HCT116 (cell line): ENCODE measurements around the gene ZC3H12C. TPM values are rescaled to one million over a fixed set of nuclear protein-coding genes. Genes with fewer than 3 reads are reported as not detected.
A peak's percentile ranks its signal among the peaks of the same experiment; 100 is the strongest.

Source experiments
- ATAC-seq: fragments of 200-7000 bp; cut with Tn5 transposase; 2 replicates; pipeline ENCODE4 v1.9.1; 2020; ENCODE audit warnings: mild to moderate bottlenecking, moderate library complexity
- BruUV-seq: library from RNA; stranded (reverse); fragments of 400-500 nt; replicated peaks from 2 replicates; lab custom pipeline; 2021; lab: Mats Ljungman, UMichigan
- CTCF ChIA-PET: fragments of 300-600 bp; sonication (Branson Sonifier 250); formaldehyde crosslinking; loops from one replicate; lab custom pipeline; 2021; ENCODE audit warnings: antibody characterized with exemption; lab: Charles Lee
- POLR2A ChIA-PET: fragments of 300-600, 350-600 bp; sonication (Branson Sonifier 250); formaldehyde crosslinking; loops from one replicate; lab custom pipeline; 2021; ENCODE audit warnings: antibody characterized with exemption; lab: Charles Lee
- RAD21 ChIA-PET, 2 experiments: fragments of 300-600 bp; sonication (Branson Sonifier 250); formaldehyde crosslinking; loops; one replicate each; lab custom pipeline; 2023; ENCODE audit warnings: low total read pairs in 2 of 2; ENCODE audit not compliant: uncharacterized antibody in 2 of 2, unreplicated experiment in 2 of 2, low non-redundant PET in 1 of 2; lab: Charles Lee
- DNase-seq: peaks from one replicate; pipeline ENCODE4 v3.0.0-alpha.2; 2010; ENCODE audit warnings: low read depth, low spot score
- H2AFZ ChIP-seq: fragments of 200-600 bp; shearing (Covaris generic), sonication (generic); 2 replicates; pipeline ENCODE4 v1.6.1; 2017; ENCODE audit warnings: low read depth, mixed run types, mixed read lengths, antibody characterized with exemption, low read length; ENCODE audit not compliant: poor library complexity, severe bottlenecking
- H3K27ac ChIP-seq: 2 replicates; pipeline ENCODE4 v1.5.1; 2012; ENCODE audit warnings: low read depth, low read length
- H3K27me3 ChIP-seq: fragments of 200-600 bp; sonication (generic); 2 replicates; pipeline ENCODE4 v1.6.1; 2016; ENCODE audit warnings: mixed run types, low read length, mixed read lengths; ENCODE audit not compliant: insufficient read depth
- H3K36me3 ChIP-seq, 2 experiments: fragments of 200-500 bp in 1 of 2; fragments of 200-600 bp in 1 of 2; sonication (Bioruptor generic) in 1 of 2; sonication (generic) in 1 of 2; 2 replicates each; pipeline versions ENCODE4 v1.5.1 to v1.6.1; 2014 to 2016; ENCODE audit warnings: low read length in 2 of 2, inconsistent platforms in 1 of 2, mixed read lengths in 1 of 2, mixed run types in 1 of 2; ENCODE audit not compliant: insufficient read depth in 2 of 2, control insufficient read depth in 1 of 2
- H3K4me1 ChIP-seq, 2 experiments: fragments of 200-600 bp in 1 of 2; sonication (generic) in 1 of 2; 2 replicates each; pipeline versions ENCODE4 v1.5.1 to v1.6.1; 2012 to 2017; ENCODE audit warnings: low read length in 2 of 2, inconsistent platforms in 1 of 2, mild to moderate bottlenecking in 1 of 2, mixed read lengths in 1 of 2, mixed run types in 1 of 2, moderate library complexity in 1 of 2; ENCODE audit not compliant: insufficient read depth in 2 of 2, control insufficient read depth in 1 of 2
- H3K4me2 ChIP-seq: fragments of 200-600 bp; sonication (generic); 2 replicates; pipeline ENCODE4 v1.6.1; 2017; ENCODE audit warnings: mixed run types, low read length, mixed read lengths
- H3K4me3 ChIP-seq, 2 experiments: fragments of 200-600 bp in 1 of 2; sonication (generic) in 1 of 2; replicated peaks in 1 of 2; 2 replicates each; pipeline ENCODE4 v1.5.1; 2011 to 2016; ENCODE audit warnings: low read length in 2 of 2, control low read depth in 1 of 2, low read depth in 1 of 2, mild to moderate bottlenecking in 1 of 2, mixed read lengths in 1 of 2, mixed run types in 1 of 2
- H3K79me2 ChIP-seq: fragments of 200-600 bp; sonication (generic); 2 replicates; pipeline ENCODE4 v1.6.1; 2017; ENCODE audit warnings: mild to moderate bottlenecking, mixed run types, low read length, moderate library complexity, mixed read lengths; ENCODE audit not compliant: insufficient read depth
- H3K9ac ChIP-seq: fragments of 200-600 bp; sonication (generic); 2 replicates; pipeline ENCODE4 v1.6.1; 2016; ENCODE audit warnings: low read length, mixed read lengths
- H3K9me2 ChIP-seq: fragments of 200-600 bp; sonication (generic), shearing (Covaris generic); 2 replicates; pipeline ENCODE4 v1.6.1; 2017; ENCODE audit warnings: mixed run types, mild to moderate bottlenecking, moderate library complexity; ENCODE audit not compliant: insufficient read depth
- H3K9me3 ChIP-seq, 2 experiments: fragments of 200-500 bp in 1 of 2; fragments of 200-600 bp in 1 of 2; sonication (Bioruptor generic) in 1 of 2; sonication (generic) in 1 of 2; 2 replicates each; pipeline ENCODE4 v1.6.1; 2014 to 2017; ENCODE audit warnings: low read length in 2 of 2, mixed read lengths in 2 of 2, inconsistent platforms in 1 of 2, low read depth in 1 of 2, mild to moderate bottlenecking in 1 of 2, mixed run types in 1 of 2, moderate library complexity in 1 of 2; ENCODE audit not compliant: control insufficient read depth in 1 of 2, insufficient read depth in 1 of 2
- H4K20me1 ChIP-seq: fragments of 200-600 bp; sonication (generic), shearing (Covaris generic); 2 replicates; pipeline ENCODE4 v1.6.1; 2017; ENCODE audit warnings: mixed run types, mild to moderate bottlenecking, moderate library complexity; ENCODE audit not compliant: insufficient read depth
- CBX3 ChIP-seq: IDR thresholded peaks from 2 replicates; pipeline ENCODE4 v1.6.1; 2012; ENCODE audit warnings: low read depth
- CEBPB ChIP-seq: IDR thresholded peaks from 2 replicates; pipeline ENCODE4 v1.6.1; 2012; ENCODE audit warnings: low read depth
- EGR1 ChIP-seq: IDR thresholded peaks from 2 replicates; pipeline ENCODE4 v1.6.1; 2012; ENCODE audit warnings: low read depth
- ELF1 ChIP-seq: IDR thresholded peaks from 2 replicates; pipeline ENCODE4 v1.6.1; 2012; ENCODE audit warnings: low read depth, borderline replicate concordance
- EZH2 ChIP-seq: fragments of 200-600 bp; sonication (generic); IDR thresholded peaks from 2 replicates; pipeline ENCODE4 v1.6.1; 2017; ENCODE audit warnings: antibody characterized with exemption, mixed run types
- EZH2phosphoT487 ChIP-seq: fragments of 200-600 bp; IDR thresholded peaks from 2 replicates; pipeline ENCODE4 v1.6.1; 2018; ENCODE audit warnings: antibody characterized with exemption, borderline replicate concordance
- FOSL1 ChIP-seq: IDR thresholded peaks from 2 replicates; pipeline ENCODE4 v1.6.1; 2012; ENCODE audit warnings: low read depth
- JUND ChIP-seq: IDR thresholded peaks from 2 replicates; pipeline ENCODE4 v1.6.1; 2012
- POLR2A ChIP-seq: IDR thresholded peaks from 2 replicates; pipeline ENCODE4 v1.7.0; 2011; ENCODE audit warnings: borderline replicate concordance; ENCODE audit not compliant: insufficient read depth, insufficient read length; ENCODE audit errors: extremely low read depth
- POLR2AphosphoS5 ChIP-seq: IDR thresholded peaks from 2 replicates; pipeline ENCODE4 v1.6.1; 2011; ENCODE audit warnings: mild to moderate bottlenecking, low read depth, low read length, moderate library complexity
- RAD21 ChIP-seq: IDR thresholded peaks from 2 replicates; pipeline ENCODE4 v1.6.1; 2012; ENCODE audit warnings: low read depth, mild to moderate bottlenecking
- SIN3A ChIP-seq: IDR thresholded peaks from 2 replicates; pipeline ENCODE4 v1.6.1; 2012; ENCODE audit warnings: low read depth
- SRF ChIP-seq: IDR thresholded peaks from 2 replicates; pipeline ENCODE4 v1.6.1; 2012; ENCODE audit warnings: low read depth
- YY1 ChIP-seq: IDR thresholded peaks from 2 replicates; pipeline ENCODE4 v1.6.1; 2011; ENCODE audit warnings: low read length, low read depth, moderate library complexity, mild to moderate bottlenecking; ENCODE audit not compliant: insufficient replicate concordance; ENCODE audit errors: extremely low read depth
- ZFX ChIP-seq: fragments of 450-650 bp; IDR thresholded peaks from 2 replicates; pipeline ENCODE4 v1.6.1; 2017
- ZNF274 ChIP-seq: fragments of 200-500 bp; sonication (Bioruptor generic); IDR thresholded peaks from 2 replicates; pipeline ENCODE4 v1.6.1; 2014; ENCODE audit warnings: mild to moderate bottlenecking, low read depth, low read length, inconsistent platforms
- intact Hi-C: fragments of 100-400 bp; cut with micrococcal nuclease; formaldehyde crosslinking; loops from 2 replicates; pipeline ENCODE4 v1.10.0; 2022
- total RNA-seq: library from RNA; stranded (reverse); gene quantifications from one replicate; pipeline ENCODE4 v1.2.1, GENCODE V29; 2021; ENCODE audit not compliant: unreplicated experiment
- TF ChIP-seq, protein P1 (sequence below): IDR thresholded peaks from 2 replicates; pipeline ENCODE4 v1.6.1; 2011; ENCODE audit warnings: mild to moderate bottlenecking, low read length, moderate library complexity; ENCODE audit not compliant: insufficient replicate concordance; ENCODE audit errors: extremely low read depth
- TF ChIP-seq, protein P2 (sequence below): IDR thresholded peaks from 2 replicates; pipeline ENCODE4 v1.6.1; 2012; ENCODE audit warnings: low read depth
- TF ChIP-seq, protein P3 (sequence below): IDR thresholded peaks from 2 replicates; pipeline ENCODE4 v1.6.1; 2012
- TF ChIP-seq, protein P4 (sequence below), 3 experiments: fragments of 200-600 bp in 1 of 3; sonication (generic) in 1 of 3; IDR thresholded peaks in 2 of 3; conservative IDR thresholded peaks in 1 of 3; 2 replicates each; pipeline ENCODE4 v1.5.1; 2012 to 2017; ENCODE audit warnings: low read depth in 2 of 3, low read length in 2 of 3, antibody characterized with exemption in 1 of 3, borderline replicate concordance in 1 of 3, control low read depth in 1 of 3, mild to moderate bottlenecking in 1 of 3, mixed read lengths in 1 of 3, mixed run types in 1 of 3, moderate library complexity in 1 of 3; ENCODE audit not compliant: insufficient read depth in 1 of 3

The ZC3H12C gene
- total RNA-seq, 1 experiment from 2014 or later: 10.2 TPM

DNA sequence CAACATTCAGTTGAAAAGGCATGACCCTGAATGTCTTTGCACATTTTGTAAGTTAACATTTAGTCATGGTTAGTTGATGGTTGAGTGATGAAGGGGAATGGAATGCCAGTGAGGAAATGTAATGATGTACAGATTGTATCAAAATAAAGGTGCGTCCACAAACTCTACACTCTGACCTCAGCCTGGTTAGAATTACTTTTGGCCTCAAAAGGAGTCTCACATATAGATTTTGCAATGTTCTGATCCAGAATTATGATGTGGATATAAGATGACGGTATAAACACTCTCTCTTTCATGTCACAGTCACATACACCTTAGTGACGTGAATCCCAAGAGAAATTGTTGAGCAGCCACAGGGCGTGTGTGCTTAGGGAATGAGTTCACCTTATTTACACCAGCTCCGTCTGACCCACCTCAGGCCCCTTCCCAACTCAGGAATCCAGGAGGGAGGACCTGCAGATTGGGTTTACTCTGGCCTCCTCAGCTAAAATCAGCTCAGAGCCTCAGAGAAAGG lies 103.1 kb downstream of the ZC3H12C start:
- BruUV-seq: no TSS peak
- Histone ChIP-seq H3K4me2 (peak overlapping the region; percentile 53), H3K27me3 (no peaks in the 10 kb centered on the region), H3K9ac (peak overlapping the region; percentile 13; the same call in 1 of the 2 replicates), H3K9me2 (no peaks in the 10 kb centered on the region), H3K4me3 (peak overlapping the region in 1 of 2 experiments; percentile 34; a peak in 2 of 4 replicates), H3K27ac (peak overlapping the region; percentile 80), H3K9me3 (no peaks in the 10 kb centered on the region), H3K4me1 (peaks cover 44 to 46% of the 10 kb centered on the region in 2 experiments), H3K36me3 (no peaks in the 10 kb centered on the region), H2AFZ (no peak overlapping the region), H4K20me1 (0 out of 2 replicates have a peak, but pooled peaks cover 3% of the 10 kb centered on the region), H3K79me2 (no peaks in the 10 kb centered on the region)
- ATAC-seq: peak; percentile 37
- intact Hi-C loops: loop anchor here (10.0 kb wide), 1 partner anchor 1239 kb away; no protein-coding TSS in a partner anchor
- CTCF ChIA-PET: interaction anchor here (0.9 to 1.6 kb wide), 2 partner anchors 9 to 11 kb away, joined by 3 to 5 read pairs; no protein-coding TSS in a partner anchor
- POLR2A ChIA-PET: no interaction called here
- DNase-seq: peak; percentile 38
- RAD21 ChIA-PET: no interaction called here
- TF ChIP-seq, protein P1, sequence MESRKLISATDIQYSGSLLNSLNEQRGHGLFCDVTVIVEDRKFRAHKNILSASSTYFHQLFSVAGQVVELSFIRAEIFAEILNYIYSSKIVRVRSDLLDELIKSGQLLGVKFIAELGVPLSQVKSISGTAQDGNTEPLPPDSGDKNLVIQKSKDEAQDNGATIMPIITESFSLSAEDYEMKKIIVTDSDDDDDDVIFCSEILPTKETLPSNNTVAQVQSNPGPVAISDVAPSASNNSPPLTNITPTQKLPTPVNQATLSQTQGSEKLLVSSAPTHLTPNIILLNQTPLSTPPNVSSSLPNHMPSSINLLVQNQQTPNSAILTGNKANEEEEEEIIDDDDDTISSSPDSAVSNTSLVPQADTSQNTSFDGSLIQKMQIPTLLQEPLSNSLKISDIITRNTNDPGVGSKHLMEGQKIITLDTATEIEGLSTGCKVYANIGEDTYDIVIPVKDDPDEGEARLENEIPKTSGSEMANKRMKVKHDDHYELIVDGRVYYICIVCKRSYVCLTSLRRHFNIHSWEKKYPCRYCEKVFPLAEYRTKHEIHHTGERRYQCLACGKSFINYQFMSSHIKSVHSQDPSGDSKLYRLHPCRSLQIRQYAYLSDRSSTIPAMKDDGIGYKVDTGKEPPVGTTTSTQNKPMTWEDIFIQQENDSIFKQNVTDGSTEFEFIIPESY: no peak
- TF ChIP-seq, protein P2, sequence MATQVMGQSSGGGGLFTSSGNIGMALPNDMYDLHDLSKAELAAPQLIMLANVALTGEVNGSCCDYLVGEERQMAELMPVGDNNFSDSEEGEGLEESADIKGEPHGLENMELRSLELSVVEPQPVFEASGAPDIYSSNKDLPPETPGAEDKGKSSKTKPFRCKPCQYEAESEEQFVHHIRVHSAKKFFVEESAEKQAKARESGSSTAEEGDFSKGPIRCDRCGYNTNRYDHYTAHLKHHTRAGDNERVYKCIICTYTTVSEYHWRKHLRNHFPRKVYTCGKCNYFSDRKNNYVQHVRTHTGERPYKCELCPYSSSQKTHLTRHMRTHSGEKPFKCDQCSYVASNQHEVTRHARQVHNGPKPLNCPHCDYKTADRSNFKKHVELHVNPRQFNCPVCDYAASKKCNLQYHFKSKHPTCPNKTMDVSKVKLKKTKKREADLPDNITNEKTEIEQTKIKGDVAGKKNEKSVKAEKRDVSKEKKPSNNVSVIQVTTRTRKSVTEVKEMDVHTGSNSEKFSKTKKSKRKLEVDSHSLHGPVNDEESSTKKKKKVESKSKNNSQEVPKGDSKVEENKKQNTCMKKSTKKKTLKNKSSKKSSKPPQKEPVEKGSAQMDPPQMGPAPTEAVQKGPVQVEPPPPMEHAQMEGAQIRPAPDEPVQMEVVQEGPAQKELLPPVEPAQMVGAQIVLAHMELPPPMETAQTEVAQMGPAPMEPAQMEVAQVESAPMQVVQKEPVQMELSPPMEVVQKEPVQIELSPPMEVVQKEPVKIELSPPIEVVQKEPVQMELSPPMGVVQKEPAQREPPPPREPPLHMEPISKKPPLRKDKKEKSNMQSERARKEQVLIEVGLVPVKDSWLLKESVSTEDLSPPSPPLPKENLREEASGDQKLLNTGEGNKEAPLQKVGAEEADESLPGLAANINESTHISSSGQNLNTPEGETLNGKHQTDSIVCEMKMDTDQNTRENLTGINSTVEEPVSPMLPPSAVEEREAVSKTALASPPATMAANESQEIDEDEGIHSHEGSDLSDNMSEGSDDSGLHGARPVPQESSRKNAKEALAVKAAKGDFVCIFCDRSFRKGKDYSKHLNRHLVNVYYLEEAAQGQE: no peak
- TF ChIP-seq, protein P3, sequence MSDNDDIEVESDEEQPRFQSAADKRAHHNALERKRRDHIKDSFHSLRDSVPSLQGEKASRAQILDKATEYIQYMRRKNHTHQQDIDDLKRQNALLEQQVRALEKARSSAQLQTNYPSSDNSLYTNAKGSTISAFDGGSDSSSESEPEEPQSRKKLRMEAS: peak; percentile 33; the same call in 1 of the 2 replicates
- TF ChIP-seq SRF (no peak), ZNF274 (no peak), RAD21 (no peak; the same call in 1 of the 2 replicates), EZH2 (no peak), ELF1 (no peak), CBX3 (peak; percentile 61; the same call in 1 of the 2 replicates), POLR2AphosphoS5 (no peak), EZH2phosphoT487 (no peak), YY1 (no peak), ZFX (no peak), FOSL1 (peak; percentile 64), EGR1 (no peak), SIN3A (0 out of 2 replicates have a peak, but pooled peaks have one; percentile 27), CEBPB (peak; percentile 73), JUND (peak; percentile 64), POLR2A (no peak)
- TF ChIP-seq, protein P4, sequence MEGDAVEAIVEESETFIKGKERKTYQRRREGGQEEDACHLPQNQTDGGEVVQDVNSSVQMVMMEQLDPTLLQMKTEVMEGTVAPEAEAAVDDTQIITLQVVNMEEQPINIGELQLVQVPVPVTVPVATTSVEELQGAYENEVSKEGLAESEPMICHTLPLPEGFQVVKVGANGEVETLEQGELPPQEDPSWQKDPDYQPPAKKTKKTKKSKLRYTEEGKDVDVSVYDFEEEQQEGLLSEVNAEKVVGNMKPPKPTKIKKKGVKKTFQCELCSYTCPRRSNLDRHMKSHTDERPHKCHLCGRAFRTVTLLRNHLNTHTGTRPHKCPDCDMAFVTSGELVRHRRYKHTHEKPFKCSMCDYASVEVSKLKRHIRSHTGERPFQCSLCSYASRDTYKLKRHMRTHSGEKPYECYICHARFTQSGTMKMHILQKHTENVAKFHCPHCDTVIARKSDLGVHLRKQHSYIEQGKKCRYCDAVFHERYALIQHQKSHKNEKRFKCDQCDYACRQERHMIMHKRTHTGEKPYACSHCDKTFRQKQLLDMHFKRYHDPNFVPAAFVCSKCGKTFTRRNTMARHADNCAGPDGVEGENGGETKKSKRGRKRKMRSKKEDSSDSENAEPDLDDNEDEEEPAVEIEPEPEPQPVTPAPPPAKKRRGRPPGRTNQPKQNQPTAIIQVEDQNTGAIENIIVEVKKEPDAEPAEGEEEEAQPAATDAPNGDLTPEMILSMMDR (IDR thresholded peaks at IDR 0.05 in 2 of 3, conservative IDR thresholded peaks at IDR 0.05 in 1 of 3; ENCODE audit: borderline replicate concordance in 1 of 3, insufficient read depth in 1 of 3, low read depth in 2 of 3, low read length in 2 of 3): no peak
